Urinary bladder (tissue), 4 donors: Measurements from ENCODE around the gene CGB1. TPM values are rescaled to one million over a fixed set of nuclear protein-coding genes. Genes with fewer than 3 reads are reported as not detected.
A peak's percentile ranks its signal among the peaks of the same experiment; 100 is the strongest.

Experiments used
- DNase-seq: peaks from one replicate; pipeline ENCODE4 v3.0.0-alpha.2; 2015; ENCODE audit errors: extremely low spot score
- H3K27ac ChIP-seq: one replicate; pipeline ENCODE4 v1.5.1; 2013; ENCODE audit warnings: low read depth, mild to moderate bottlenecking, moderate library complexity
- H3K36me3 ChIP-seq: one replicate; pipeline ENCODE4 v1.6.1; 2013; ENCODE audit warnings: mild to moderate bottlenecking, moderate library complexity; ENCODE audit not compliant: insufficient read depth
- H3K4me1 ChIP-seq: one replicate; pipeline ENCODE4 v1.6.1; 2013; ENCODE audit warnings: mild to moderate bottlenecking, moderate library complexity; ENCODE audit not compliant: insufficient read depth
- H3K4me3 ChIP-seq: one replicate; pipeline ENCODE4 v1.5.1; 2013; ENCODE audit warnings: low read depth, low read length
- WGBS: extraction: QIAGEN DNeasy Blood & Tissue Kit; methylation state at CpG from one replicate; pipeline ENCODE4 v1.1.7; 2013; 5-methylcytosine and 5-hydroxymethylcytosine counted together
- polyA plus RNA-seq: library from polyadenylated mRNA; stranded (reverse); fragments of 200-250 nt; gene quantifications from one replicate; pipeline ENCODE4 v1.2.3, GENCODE V29; 2013
- total RNA-seq: library from RNA; depleted of rRNA; stranded (reverse); fragments of >200 nt; gene quantifications from one replicate; pipeline ENCODE4 v1.2.3, GENCODE V29; 2014
- donor health status: healthy with polysubstance abuse.
- donor health status: healthy.

The CGB1 gene
- total and polyA plus RNA-seq, 2 donors, result not detected

GRCh38 chr19:49010453-49010852, 26.2 kb downstream of the CGB1 start:
- Histone ChIP-seq H3K36me3 (no peaks in the 10 kb centered on the region), H3K4me1 (no peaks in the 10 kb centered on the region), H3K27ac (no peak overlapping the region), H3K4me3 (no peak overlapping the region)
- WGBS, result 91% methylated on average over 18 of the region's 18 CpGs
- DNase-seq, result no peak

GRCh38 chr19:49009828-49010227, 26.9 kb downstream of the CGB1 start:
- Histone ChIP-seq H3K36me3 (peaks cover 2% of the 10 kb centered on the region), H3K4me3 (no peak overlapping the region), H3K27ac (no peak overlapping the region), H3K4me1 (no peaks in the 10 kb centered on the region)
- no peak for DNase-seq
- WGBS, result 96% methylated on average over 18 of the region's 18 CpGs

- Histone ChIP-seq H3K4me1 (no peaks in the 10 kb centered on the region), H3K36me3 (peaks cover 2% of the 10 kb centered on the region), H3K27ac (no peak overlapping the region), H3K4me3 (no peak overlapping the region)
- DNase-seq, result no peak
- WGBS, result 97% methylated on average over 22 of the region's 22 CpGs
Measured at GRCh38 chr19:49006905-49007304, 29.8 kb downstream of the CGB1 start.

- Histone ChIP-seq H3K36me3 (peaks cover 2% of the 10 kb centered on the region), H3K4me1 (no peaks in the 10 kb centered on the region), H3K27ac (no peak overlapping the region), H3K4me3 (no peak overlapping the region)
- DNase-seq, result no peak
- 94% methylated on average over 7 of the region's 7 CpGs for WGBS
Measured at GRCh38 chr19:49004964-49005614, 31.6 kb downstream of the CGB1 start.

- WGBS, result 98% methylated on average over 15 of the region's 15 CpGs
- Histone ChIP-seq H3K27ac (no peak overlapping the region), H3K4me3 (no peak overlapping the region), H3K4me1 (no peaks in the 10 kb centered on the region), H3K36me3 (peaks cover 2% of the 10 kb centered on the region)
- DNase-seq, result no peak
Measured at GRCh38 chr19:49004133-49004532, 32.6 kb downstream of the CGB1 start.

GRCh38 chr19:48999481-49000325, 37.0 kb downstream of the CGB1 start:
- WGBS, result 58% methylated on average over 16 of the region's 16 CpGs
- H3K4me1 ChIP-seq, result no peaks in the 10 kb centered on the region
- no peak for DNase-seq
- H3K36me3 ChIP-seq, result no peaks in the 10 kb centered on the region
- H3K27ac ChIP-seq, result no peak overlapping the region
- H3K4me3 ChIP-seq, result no peak overlapping the region

- no peak for DNase-seq
- no peaks in the 10 kb centered on the region for H3K4me1 ChIP-seq
- H3K4me3 ChIP-seq, result no peak overlapping the region
- H3K27ac ChIP-seq, result no peak overlapping the region
- WGBS, result 79% methylated on average over 5 of the region's 5 CpGs
- no peaks in the 10 kb centered on the region for H3K36me3 ChIP-seq
Measured at GRCh38 chr19:48997972-48998371, 38.7 kb downstream of the CGB1 start.

GRCh38 chr19:48994035-48994386, 42.7 kb downstream of the CGB1 start:
- peak overlapping the region; percentile 68 for H3K27ac ChIP-seq
- peaks cover 3% of the 10 kb centered on the region for H3K4me1 ChIP-seq
- H3K36me3 ChIP-seq, result no peaks in the 10 kb centered on the region
- DNase-seq, result no peak
- 1% methylated on average over 13 of the region's 13 CpGs for WGBS
- H3K4me3 ChIP-seq, result peak overlapping the region; percentile 49

- Histone ChIP-seq H3K4me1 (peaks cover 3% of the 10 kb centered on the region), H3K27ac (peak within 1 kb of the TSS; percentile 86), H3K36me3 (no peaks in the 10 kb centered on the region), H3K4me3 (peak within 1 kb of the TSS; percentile 58)
- under 1% methylated on average over 56 of the region's 56 CpGs for WGBS
- peak; percentile 99 for DNase-seq
Measured at GRCh38 chr19:48993175-48994034, 43.3 kb downstream of the CGB1 start, which contains the start of the genes GYS1 and RUVBL2. Gene GYS1 (minus strand): TSS chr19:48993309. CDS start chr19:48993112, 197 bp downstream. Gene RUVBL2 (plus strand): TSS chr19:48993887. CDS start chr19:48993912, 25 bp downstream.

GRCh38 chr19:48992581-48993174, 44.0 kb downstream of the CGB1 start:
- no peak for DNase-seq
- under 1% methylated on average over 20 of the region's 20 CpGs for WGBS
- H3K36me3 ChIP-seq, result no peaks in the 10 kb centered on the region
- H3K4me1 ChIP-seq, result peaks cover 3% of the 10 kb centered on the region
- peak overlapping the region; percentile 86 for H3K27ac ChIP-seq
- H3K4me3 ChIP-seq, result peak overlapping the region; percentile 58

GRCh38 chr19:48991873-48992580, 44.7 kb downstream of the CGB1 start:
- H3K27ac ChIP-seq, result peak overlapping the region; percentile 86
- H3K4me1 ChIP-seq, result peaks cover 3% of the 10 kb centered on the region
- DNase-seq, result no peak
- 13% methylated on average over 8 of the region's 8 CpGs for WGBS
- H3K36me3 ChIP-seq, result no peaks in the 10 kb centered on the region
- peak overlapping the region; percentile 58 for H3K4me3 ChIP-seq

GRCh38 chr19:48991011-48991609, 45.6 kb downstream of the CGB1 start:
- WGBS, result 84% methylated on average over 22 of the region's 22 CpGs
- no peak for DNase-seq
- H3K4me1 ChIP-seq, result peaks cover 3% of the 10 kb centered on the region
- H3K36me3 ChIP-seq, result no peaks in the 10 kb centered on the region
- H3K27ac ChIP-seq, result no peak overlapping the region
- no peak overlapping the region for H3K4me3 ChIP-seq
